ENCODE measurements around the gene ATP9A. TPM values are rescaled to one million over a fixed set of nuclear protein-coding genes. Genes with fewer than 3 reads are reported as not detected.

Gene ATP9A
- total and polyA plus RNA-seq, 4 donors: 2.4 to 16.7 (median 9.9) TPM

DNA sequence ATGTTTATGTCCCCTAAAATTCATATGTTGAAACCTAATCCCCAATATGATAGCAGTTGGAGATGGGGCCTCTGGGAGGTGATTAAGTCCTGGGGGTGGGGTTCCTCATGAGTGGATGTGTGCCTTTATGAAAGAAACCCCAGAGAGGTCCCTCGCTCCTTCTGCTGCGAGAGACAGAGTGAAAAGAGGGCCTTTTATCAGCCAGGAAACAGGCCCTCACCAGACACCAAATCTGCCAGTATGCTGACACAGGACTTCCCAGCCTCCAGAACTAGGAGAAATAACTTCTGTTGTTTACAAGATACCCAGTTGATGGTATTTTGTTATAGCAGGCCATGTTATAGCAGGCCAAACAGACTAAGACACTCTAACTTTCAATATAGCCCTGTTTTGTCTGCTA is 124.8 kb downstream of the ATP9A start:
- H3K36me3 ChIP-seq (ENCODE audit: control insufficient read depth in 4 of 4, insufficient read depth in 3 of 4, low read depth in 1 of 4, low read length in 3 of 4): peaks cover 0 to 4% (median 2%) of the 10 kb centered on the region in 4 donors
- WGBS: 65% methylated on average over 2 of the region's 2 CpGs
- H3K27me3 ChIP-seq (ENCODE audit: control insufficient read depth in 4 of 4, insufficient read depth in 4 of 4, low read length in 3 of 4): no peaks in the 10 kb centered on the region
- no peak for DNase-seq (ENCODE audit: low spot score)
- H3K4me1 ChIP-seq (ENCODE audit: control insufficient read depth in 4 of 4, insufficient read depth in 4 of 4, low read length in 3 of 4): no peaks in the 10 kb centered on the region
- no peak overlapping the region for H3K4me3 ChIP-seq (ENCODE audit: low read depth in 1 of 3, low read length in 3 of 3)
- no peaks in the 10 kb centered on the region for H3K9me3 ChIP-seq (ENCODE audit: control insufficient read depth in 4 of 4, low read length in 3 of 4)
- TF ChIP-seq SP1 (IDR thresholded peaks at IDR 0.05) (no peak), NR2F2 (IDR thresholded peaks at IDR 0.05) (no peak), RAD21 (IDR thresholded peaks at IDR 0.05) (no peak), RXRA (IDR thresholded peaks at IDR 0.05) (no peak), EGR1 (IDR thresholded peaks at IDR 0.05; ENCODE audit: low read depth in 2 of 2) (no peak), FOXA2 (IDR thresholded peaks at IDR 0.05) (no peak), FOXA1 (IDR thresholded peaks at IDR 0.05) (no peak), GABPA (IDR thresholded peaks at IDR 0.05 in 1 of 2, conservative IDR thresholded peaks at IDR 0.05 in 1 of 2) (no peak), JUND (IDR thresholded peaks at IDR 0.05) (no peak), TAF1 (conservative IDR thresholded peaks at IDR 0.05) (no peak), HNF4G (IDR thresholded peaks at IDR 0.05) (no peak), YY1 (IDR thresholded peaks at IDR 0.05) (no peak), HNF4A (conservative IDR thresholded peaks at IDR 0.05) (no peak)
- TF ChIP-seq, protein P1, sequence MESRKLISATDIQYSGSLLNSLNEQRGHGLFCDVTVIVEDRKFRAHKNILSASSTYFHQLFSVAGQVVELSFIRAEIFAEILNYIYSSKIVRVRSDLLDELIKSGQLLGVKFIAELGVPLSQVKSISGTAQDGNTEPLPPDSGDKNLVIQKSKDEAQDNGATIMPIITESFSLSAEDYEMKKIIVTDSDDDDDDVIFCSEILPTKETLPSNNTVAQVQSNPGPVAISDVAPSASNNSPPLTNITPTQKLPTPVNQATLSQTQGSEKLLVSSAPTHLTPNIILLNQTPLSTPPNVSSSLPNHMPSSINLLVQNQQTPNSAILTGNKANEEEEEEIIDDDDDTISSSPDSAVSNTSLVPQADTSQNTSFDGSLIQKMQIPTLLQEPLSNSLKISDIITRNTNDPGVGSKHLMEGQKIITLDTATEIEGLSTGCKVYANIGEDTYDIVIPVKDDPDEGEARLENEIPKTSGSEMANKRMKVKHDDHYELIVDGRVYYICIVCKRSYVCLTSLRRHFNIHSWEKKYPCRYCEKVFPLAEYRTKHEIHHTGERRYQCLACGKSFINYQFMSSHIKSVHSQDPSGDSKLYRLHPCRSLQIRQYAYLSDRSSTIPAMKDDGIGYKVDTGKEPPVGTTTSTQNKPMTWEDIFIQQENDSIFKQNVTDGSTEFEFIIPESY (IDR thresholded peaks at IDR 0.05): no peak
- TF ChIP-seq, protein P2, sequence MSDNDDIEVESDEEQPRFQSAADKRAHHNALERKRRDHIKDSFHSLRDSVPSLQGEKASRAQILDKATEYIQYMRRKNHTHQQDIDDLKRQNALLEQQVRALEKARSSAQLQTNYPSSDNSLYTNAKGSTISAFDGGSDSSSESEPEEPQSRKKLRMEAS (IDR thresholded peaks at IDR 0.05): no peak
- TF ChIP-seq, protein P3, sequence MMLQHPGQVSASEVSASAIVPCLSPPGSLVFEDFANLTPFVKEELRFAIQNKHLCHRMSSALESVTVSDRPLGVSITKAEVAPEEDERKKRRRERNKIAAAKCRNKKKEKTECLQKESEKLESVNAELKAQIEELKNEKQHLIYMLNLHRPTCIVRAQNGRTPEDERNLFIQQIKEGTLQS (IDR thresholded peaks at IDR 0.05): no peak
- TF ChIP-seq, protein P4, sequence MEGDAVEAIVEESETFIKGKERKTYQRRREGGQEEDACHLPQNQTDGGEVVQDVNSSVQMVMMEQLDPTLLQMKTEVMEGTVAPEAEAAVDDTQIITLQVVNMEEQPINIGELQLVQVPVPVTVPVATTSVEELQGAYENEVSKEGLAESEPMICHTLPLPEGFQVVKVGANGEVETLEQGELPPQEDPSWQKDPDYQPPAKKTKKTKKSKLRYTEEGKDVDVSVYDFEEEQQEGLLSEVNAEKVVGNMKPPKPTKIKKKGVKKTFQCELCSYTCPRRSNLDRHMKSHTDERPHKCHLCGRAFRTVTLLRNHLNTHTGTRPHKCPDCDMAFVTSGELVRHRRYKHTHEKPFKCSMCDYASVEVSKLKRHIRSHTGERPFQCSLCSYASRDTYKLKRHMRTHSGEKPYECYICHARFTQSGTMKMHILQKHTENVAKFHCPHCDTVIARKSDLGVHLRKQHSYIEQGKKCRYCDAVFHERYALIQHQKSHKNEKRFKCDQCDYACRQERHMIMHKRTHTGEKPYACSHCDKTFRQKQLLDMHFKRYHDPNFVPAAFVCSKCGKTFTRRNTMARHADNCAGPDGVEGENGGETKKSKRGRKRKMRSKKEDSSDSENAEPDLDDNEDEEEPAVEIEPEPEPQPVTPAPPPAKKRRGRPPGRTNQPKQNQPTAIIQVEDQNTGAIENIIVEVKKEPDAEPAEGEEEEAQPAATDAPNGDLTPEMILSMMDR (IDR thresholded peaks at IDR 0.05; ENCODE audit: low read depth, low read length, missing input control): no peak
- TF ChIP-seq, protein P5, sequence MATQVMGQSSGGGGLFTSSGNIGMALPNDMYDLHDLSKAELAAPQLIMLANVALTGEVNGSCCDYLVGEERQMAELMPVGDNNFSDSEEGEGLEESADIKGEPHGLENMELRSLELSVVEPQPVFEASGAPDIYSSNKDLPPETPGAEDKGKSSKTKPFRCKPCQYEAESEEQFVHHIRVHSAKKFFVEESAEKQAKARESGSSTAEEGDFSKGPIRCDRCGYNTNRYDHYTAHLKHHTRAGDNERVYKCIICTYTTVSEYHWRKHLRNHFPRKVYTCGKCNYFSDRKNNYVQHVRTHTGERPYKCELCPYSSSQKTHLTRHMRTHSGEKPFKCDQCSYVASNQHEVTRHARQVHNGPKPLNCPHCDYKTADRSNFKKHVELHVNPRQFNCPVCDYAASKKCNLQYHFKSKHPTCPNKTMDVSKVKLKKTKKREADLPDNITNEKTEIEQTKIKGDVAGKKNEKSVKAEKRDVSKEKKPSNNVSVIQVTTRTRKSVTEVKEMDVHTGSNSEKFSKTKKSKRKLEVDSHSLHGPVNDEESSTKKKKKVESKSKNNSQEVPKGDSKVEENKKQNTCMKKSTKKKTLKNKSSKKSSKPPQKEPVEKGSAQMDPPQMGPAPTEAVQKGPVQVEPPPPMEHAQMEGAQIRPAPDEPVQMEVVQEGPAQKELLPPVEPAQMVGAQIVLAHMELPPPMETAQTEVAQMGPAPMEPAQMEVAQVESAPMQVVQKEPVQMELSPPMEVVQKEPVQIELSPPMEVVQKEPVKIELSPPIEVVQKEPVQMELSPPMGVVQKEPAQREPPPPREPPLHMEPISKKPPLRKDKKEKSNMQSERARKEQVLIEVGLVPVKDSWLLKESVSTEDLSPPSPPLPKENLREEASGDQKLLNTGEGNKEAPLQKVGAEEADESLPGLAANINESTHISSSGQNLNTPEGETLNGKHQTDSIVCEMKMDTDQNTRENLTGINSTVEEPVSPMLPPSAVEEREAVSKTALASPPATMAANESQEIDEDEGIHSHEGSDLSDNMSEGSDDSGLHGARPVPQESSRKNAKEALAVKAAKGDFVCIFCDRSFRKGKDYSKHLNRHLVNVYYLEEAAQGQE (IDR thresholded peaks at IDR 0.05): no peak
- H3K9ac ChIP-seq (ENCODE audit: low read depth in 1 of 2, low read length in 2 of 2): no peak overlapping the region
- H3K27ac ChIP-seq (ENCODE audit: low read depth in 1 of 2, low read length in 2 of 2): no peak overlapping the region

Data from liver (tissue), 9 donors.